MM.1S (cell line): ENCODE measurements around the gene MALRD1.

Experiments
- CTCF ChIP-seq: fragments of 300-600 bp; sonication (generic); IDR thresholded peaks from 2 replicates; pipeline ENCODE4 v1.5.1; 2016; ENCODE audit warnings: antibody characterized with exemption, low read length, mixed read lengths
- EZH2 ChIP-seq: fragments of 300-600 bp; sonication (generic); optimal IDR thresholded peaks from 2 replicates; pipeline ENCODE3; 2017; ENCODE audit warnings: low read depth, mild to moderate bottlenecking, antibody characterized with exemption, low read length, mixed read lengths
- EZH2phosphoT487 ChIP-seq: fragments of 300-600 bp; sonication (generic); IDR thresholded peaks from 2 replicates; pipeline ENCODE4 v1.6.1; 2018; ENCODE audit warnings: antibody characterized with exemption, low read length

- TF ChIP-seq CTCF (no peak), EZH2 (no peak), EZH2phosphoT487 (no peak)
These were observed 182.4 kb downstream of the MALRD1 start for GRCh38 chr10:19231034-19231433.
